PFSK-1 (cell line): Measurements from ENCODE around the gene CDC40.

Experiments
- TAF1 ChIP-seq: IDR thresholded peaks from 2 replicates; pipeline ENCODE4 v1.6.1; 2012; ENCODE audit warnings: low read length, control low read depth, borderline replicate concordance; ENCODE audit not compliant: insufficient read depth
- TF ChIP-seq, protein P1 (sequence below), 2 experiments: IDR thresholded peaks; 2 replicates each; pipeline versions ENCODE4 v1.6.1 to v1.8.0; 2011 to 2012; ENCODE audit warnings: low read depth in 2 of 2, low read length in 2 of 2, control low read depth in 1 of 2, inconsistent platforms in 1 of 2, mild to moderate bottlenecking in 1 of 2, moderate library complexity in 1 of 2; ENCODE audit not compliant: insufficient read depth in 1 of 2

GRCh38 chr6:110256366-110256765 lies 76.1 kb downstream of the CDC40 start:
- TF ChIP-seq, protein P1, sequence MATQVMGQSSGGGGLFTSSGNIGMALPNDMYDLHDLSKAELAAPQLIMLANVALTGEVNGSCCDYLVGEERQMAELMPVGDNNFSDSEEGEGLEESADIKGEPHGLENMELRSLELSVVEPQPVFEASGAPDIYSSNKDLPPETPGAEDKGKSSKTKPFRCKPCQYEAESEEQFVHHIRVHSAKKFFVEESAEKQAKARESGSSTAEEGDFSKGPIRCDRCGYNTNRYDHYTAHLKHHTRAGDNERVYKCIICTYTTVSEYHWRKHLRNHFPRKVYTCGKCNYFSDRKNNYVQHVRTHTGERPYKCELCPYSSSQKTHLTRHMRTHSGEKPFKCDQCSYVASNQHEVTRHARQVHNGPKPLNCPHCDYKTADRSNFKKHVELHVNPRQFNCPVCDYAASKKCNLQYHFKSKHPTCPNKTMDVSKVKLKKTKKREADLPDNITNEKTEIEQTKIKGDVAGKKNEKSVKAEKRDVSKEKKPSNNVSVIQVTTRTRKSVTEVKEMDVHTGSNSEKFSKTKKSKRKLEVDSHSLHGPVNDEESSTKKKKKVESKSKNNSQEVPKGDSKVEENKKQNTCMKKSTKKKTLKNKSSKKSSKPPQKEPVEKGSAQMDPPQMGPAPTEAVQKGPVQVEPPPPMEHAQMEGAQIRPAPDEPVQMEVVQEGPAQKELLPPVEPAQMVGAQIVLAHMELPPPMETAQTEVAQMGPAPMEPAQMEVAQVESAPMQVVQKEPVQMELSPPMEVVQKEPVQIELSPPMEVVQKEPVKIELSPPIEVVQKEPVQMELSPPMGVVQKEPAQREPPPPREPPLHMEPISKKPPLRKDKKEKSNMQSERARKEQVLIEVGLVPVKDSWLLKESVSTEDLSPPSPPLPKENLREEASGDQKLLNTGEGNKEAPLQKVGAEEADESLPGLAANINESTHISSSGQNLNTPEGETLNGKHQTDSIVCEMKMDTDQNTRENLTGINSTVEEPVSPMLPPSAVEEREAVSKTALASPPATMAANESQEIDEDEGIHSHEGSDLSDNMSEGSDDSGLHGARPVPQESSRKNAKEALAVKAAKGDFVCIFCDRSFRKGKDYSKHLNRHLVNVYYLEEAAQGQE (IDR thresholded peaks at IDR 0.05; ENCODE audit: insufficient read depth in 1 of 2, low read depth in 2 of 2, low read length in 2 of 2): no peak
- TF ChIP-seq TAF1: no peak
